GM19455 (cell line): ENCODE results near the gene SLC26A6.

Experiments
- ATAC-seq: cut with Tn5 transposase; IDR thresholded peaks from one replicate; pipeline ENCODE4 v1.9.1; 2021; ENCODE audit not compliant: unreplicated experiment

SLC26A6 gene

GRCh38 chr3:48635222-48636021 is at the start of gene SLC26A6:
Gene SLC26A6 (minus strand): TSS chr3:48635461. CDS start chr3:48635393, 68 bp downstream.
- ATAC-seq = peak; percentile 92

GRCh38 chr3:48684480-48685143 is 49.4 kb upstream of the SLC26A6 start:
- ATAC-seq = no peak

GRCh38 chr3:48684054-48684349 is 48.7 kb upstream of the SLC26A6 start:
- ATAC-seq = no peak

GRCh38 chr3:48682786-48683185 is 47.5 kb upstream of the SLC26A6 start:
- ATAC-seq = no peak

- ATAC-seq = no peak
Measured at GRCh38 chr3:48681974-48682610, 46.8 kb upstream of the SLC26A6 start.

- ATAC-seq = no peak
Measured at GRCh38 chr3:48681541-48681880, 46.2 kb upstream of the SLC26A6 start.

- no peak for ATAC-seq
Measured at GRCh38 chr3:48680811-48681540, 45.7 kb upstream of the SLC26A6 start.

GRCh38 chr3:48679411-48680391 is 44.4 kb upstream of the SLC26A6 start:
- no peak for ATAC-seq

GRCh38 chr3:48678566-48679380 is 43.5 kb upstream of the SLC26A6 start:
- ATAC-seq = no peak

- ATAC-seq = no peak
Measured at GRCh38 chr3:48678056-48678455, 42.8 kb upstream of the SLC26A6 start.

- no peak for ATAC-seq
Measured at GRCh38 chr3:48674505-48674904, 39.2 kb upstream of the SLC26A6 start.

GRCh38 chr3:48672522-48672921 is 37.3 kb upstream of the SLC26A6 start:
- no peak for ATAC-seq

- no peak for ATAC-seq
Measured at GRCh38 chr3:48664929-48665328, 29.7 kb upstream of the SLC26A6 start.

- ATAC-seq = no peak
Measured at GRCh38 chr3:48664313-48664644, 29.0 kb upstream of the SLC26A6 start.

- peak; percentile 87 for ATAC-seq
Measured at GRCh38 chr3:48663489-48664312, 28.4 kb upstream of the SLC26A6 start.

GRCh38 chr3:48662753-48663488 is 27.7 kb upstream of the SLC26A6 start, which contains the start of gene CELSR3:
Gene CELSR3 (minus strand): TSS chr3:48662886. CDS start chr3:48662634, 252 bp downstream.
- ATAC-seq = no peak

- ATAC-seq = no peak
Measured at GRCh38 chr3:48662145-48662752, 27.0 kb upstream of the SLC26A6 start.
